Cardiac fibroblast (primary cell): ENCODE data around the gene ZNF3.
"Not testable (repeated sequence)": the region's sequence is repeated elsewhere in the genome, so short reads cannot be mapped to it uniquely, and the experiment has no call there.

Source experiments
- DNase-seq, 2 donors: peaks; one replicate each; pipeline versions ENCODE4 v3.0.0 to v3.0.0-alpha.2; 2010; ENCODE audit warnings: low read depth in 2 of 2
- H3K4me3 ChIP-seq, 2 donors: replicated peaks in 1 of 2; 1 replicate in 1 of 2; 2 replicates in 1 of 2; pipeline ENCODE4 v1.5.1; 2011; ENCODE audit warnings: low read depth in 2 of 2, low read length in 2 of 2, mild to moderate bottlenecking in 2 of 2, moderate library complexity in 1 of 2
- CTCF ChIP-seq: IDR thresholded peaks from one replicate; pipeline ENCODE4 v1.5.1; 2011; ENCODE audit warnings: low read depth, mild to moderate bottlenecking, low read length, inconsistent platforms

The ZNF3 gene

GRCh38 chr7:100081535-100082102 lies at the start of gene ZNF3:
ZNF3 (minus strand) TSS chr7:100081723; CDS start chr7:100077357, 4,366 bp downstream.
- DNase-seq: peak; percentile 99
- TF ChIP-seq CTCF: peak; percentile 74
- peak within 1 kb of the TSS; percentile 82 to 95 for H3K4me3 ChIP-seq

- H3K4me3 ChIP-seq: no peak overlapping the region
- peak; percentile 83 for TF ChIP-seq CTCF
- DNase-seq: peak; percentile 62 to 66
Measured at GRCh38 chr7:100130608-100131453, 49.3 kb upstream of the ZNF3 start.

- not testable (repeated sequence) for DNase-seq, H3K4me3 ChIP-seq
Measured at GRCh38 chr7:100130220-100130607, 48.7 kb upstream of the ZNF3 start.

DNA sequence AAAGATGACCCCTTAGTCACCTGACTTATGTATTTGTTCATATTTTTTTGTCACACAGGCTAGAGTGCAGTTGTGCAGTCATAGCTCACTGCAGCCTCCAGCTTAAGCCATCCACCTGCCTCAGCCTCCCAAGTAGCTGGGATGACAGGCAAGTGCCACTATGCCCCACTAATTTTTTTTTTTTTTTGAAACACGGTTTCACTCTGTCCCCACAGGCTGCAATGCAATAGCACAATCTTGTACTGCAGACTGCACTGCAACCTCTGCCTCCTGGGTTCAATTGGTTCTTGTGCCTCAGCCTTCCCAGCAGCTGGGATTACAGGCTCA lies 47.1 kb upstream of the ZNF3 start:
- no peak overlapping the region for H3K4me3 ChIP-seq
- DNase-seq: no peak
- no peak for TF ChIP-seq CTCF

GRCh38 chr7:100127866-100128636 lies 46.5 kb upstream of the ZNF3 start:
- peak in 1 of 2 donors; percentile 15 for DNase-seq
- H3K4me3 ChIP-seq: peak overlapping the region; percentile 88 to 97
- TF ChIP-seq CTCF: no peak

GRCh38 chr7:100126931-100127865 lies 45.7 kb upstream of the ZNF3 start, which contains the start of gene MBLAC1:
MBLAC1 (plus strand) TSS chr7:100126967; CDS start chr7:100127396, 429 bp downstream.
- TF ChIP-seq CTCF: no peak
- peak; percentile 95 to 97 for DNase-seq
- H3K4me3 ChIP-seq: peak within 1 kb of the TSS; percentile 88 to 97
